Measurements from ENCODE around the gene MBLAC1. TPM values are rescaled to one million over a fixed set of nuclear protein-coding genes. Genes with fewer than 3 reads are reported as not detected.

MBLAC1 gene
- total RNA-seq, 1 experiment from 2014 or later = 3.2 TPM

GRCh38 chr7:100107125-100107737 lies 19.5 kb upstream of the MBLAC1 start:
- Histone ChIP-seq H3K4me1 (peaks cover 5% of the 10 kb centered on the region; the same call in 1 of the 2 replicates), H3K4me3 (ENCODE audit: low read depth, low read length) (no peak overlapping the region), H3K9me3 (no peaks in the 10 kb centered on the region), H3K27me3 (replicated peaks; ENCODE audit: control insufficient read depth, insufficient read depth, low read length) (no peaks in the 10 kb centered on the region), H3K36me3 (ENCODE audit: control insufficient read depth, insufficient read depth, low read length) (peaks cover 4% of the 10 kb centered on the region)
- CTCF ChIA-PET = no interaction called here
- no peak for DNase-seq
- Mint-ChIP-seq H3K9me3 (ENCODE audit: unreplicated experiment) (no peaks in the 10 kb centered on the region), H3K36me3 (ENCODE audit: insufficient read depth, unreplicated experiment) (peaks cover 68% of the 10 kb centered on the region), H3K27ac (ENCODE audit: unreplicated experiment) (peak overlapping the region; percentile 21), H3K4me1 (ENCODE audit: low read depth, unreplicated experiment) (no peaks in the 10 kb centered on the region), H3K4me3 (ENCODE audit: unreplicated experiment) (no peak overlapping the region), H3K27me3 (ENCODE audit: insufficient read depth, unreplicated experiment) (no peaks in the 10 kb centered on the region)
- intact Hi-C loops (cut with micrococcal nuclease; ENCODE audit: unreplicated experiment) = no loop called here
- no peak for TF ChIP-seq CTCF (IDR thresholded peaks at IDR 0.05; ENCODE audit: insufficient read depth in 1 of 2, low read depth in 1 of 2, low read length in 1 of 2, severe bottlenecking in 1 of 2, unreplicated experiment in 1 of 2)
- TSS peak; percentile 90 for BruUV-seq (replicated peaks)
- POLR2A ChIA-PET = no interaction called here

- Histone ChIP-seq H3K27me3 (replicated peaks; ENCODE audit: control insufficient read depth, insufficient read depth, low read length) (no peaks in the 10 kb centered on the region), H3K9me3 (no peaks in the 10 kb centered on the region), H3K4me1 (no peaks in the 10 kb centered on the region), H3K4me3 (ENCODE audit: low read depth, low read length) (no peak overlapping the region), H3K36me3 (ENCODE audit: control insufficient read depth, insufficient read depth, low read length) (peaks cover 4% of the 10 kb centered on the region)
- Mint-ChIP-seq H3K9me3 (ENCODE audit: unreplicated experiment) (no peaks in the 10 kb centered on the region), H3K4me3 (ENCODE audit: unreplicated experiment) (no peak overlapping the region), H3K27me3 (ENCODE audit: insufficient read depth, unreplicated experiment) (no peaks in the 10 kb centered on the region), H3K4me1 (ENCODE audit: low read depth, unreplicated experiment) (no peaks in the 10 kb centered on the region), H3K36me3 (ENCODE audit: insufficient read depth, unreplicated experiment) (peaks cover 65% of the 10 kb centered on the region), H3K27ac (ENCODE audit: unreplicated experiment) (peak overlapping the region; percentile 21)
- CTCF ChIA-PET = no interaction called here
- no peak for TF ChIP-seq CTCF (IDR thresholded peaks at IDR 0.05; ENCODE audit: insufficient read depth in 1 of 2, low read depth in 1 of 2, low read length in 1 of 2, severe bottlenecking in 1 of 2, unreplicated experiment in 1 of 2)
- DNase-seq = no peak
- POLR2A ChIA-PET = no interaction called here
- intact Hi-C loops (cut with micrococcal nuclease; ENCODE audit: unreplicated experiment) = no loop called here
- BruUV-seq (replicated peaks) = no TSS peak
These were observed 18.9 kb upstream of the MBLAC1 start for GRCh38 chr7:100107890-100108289.

- CTCF ChIA-PET = no interaction called here
- no peaks in the 10 kb centered on the region for H3K9me3 Mint-ChIP-seq (ENCODE audit: unreplicated experiment)
- H3K36me3 Mint-ChIP-seq (ENCODE audit: insufficient read depth, unreplicated experiment) = peaks cover 65% of the 10 kb centered on the region
These were observed 17.1 kb upstream of the MBLAC1 start for GRCh38 chr7:100109521-100110163.

More at GRCh38 chr7:100109521-100110163, 17.1 kb upstream of the MBLAC1 start:
- Histone ChIP-seq H3K4me1 (no peaks in the 10 kb centered on the region), H3K9me3 (no peaks in the 10 kb centered on the region), H3K36me3 (ENCODE audit: control insufficient read depth, insufficient read depth, low read length) (peaks cover 4% of the 10 kb centered on the region), H3K4me3 (ENCODE audit: low read depth, low read length) (no peak overlapping the region), H3K27me3 (replicated peaks; ENCODE audit: control insufficient read depth, insufficient read depth, low read length) (no peaks in the 10 kb centered on the region)
- POLR2A ChIA-PET = no interaction called here
- TF ChIP-seq CTCF (IDR thresholded peaks at IDR 0.05; ENCODE audit: insufficient read depth in 1 of 2, low read depth in 1 of 2, low read length in 1 of 2, severe bottlenecking in 1 of 2, unreplicated experiment in 1 of 2) = peak in 1 of 2 experiments; percentile 45
- H3K27ac Mint-ChIP-seq (ENCODE audit: unreplicated experiment) = no peak overlapping the region
- H3K4me1 Mint-ChIP-seq (ENCODE audit: low read depth, unreplicated experiment) = no peaks in the 10 kb centered on the region
- no peaks in the 10 kb centered on the region for H3K27me3 Mint-ChIP-seq (ENCODE audit: insufficient read depth, unreplicated experiment)
- intact Hi-C loops (cut with micrococcal nuclease; ENCODE audit: unreplicated experiment) = no loop called here
- DNase-seq = peak in 1 of 2 experiments; percentile 34
- no peak overlapping the region for H3K4me3 Mint-ChIP-seq (ENCODE audit: unreplicated experiment)
- BruUV-seq (replicated peaks) = no TSS peak
